ENCODE measurements around the gene PDZRN3.

The PDZRN3 gene

DNA sequence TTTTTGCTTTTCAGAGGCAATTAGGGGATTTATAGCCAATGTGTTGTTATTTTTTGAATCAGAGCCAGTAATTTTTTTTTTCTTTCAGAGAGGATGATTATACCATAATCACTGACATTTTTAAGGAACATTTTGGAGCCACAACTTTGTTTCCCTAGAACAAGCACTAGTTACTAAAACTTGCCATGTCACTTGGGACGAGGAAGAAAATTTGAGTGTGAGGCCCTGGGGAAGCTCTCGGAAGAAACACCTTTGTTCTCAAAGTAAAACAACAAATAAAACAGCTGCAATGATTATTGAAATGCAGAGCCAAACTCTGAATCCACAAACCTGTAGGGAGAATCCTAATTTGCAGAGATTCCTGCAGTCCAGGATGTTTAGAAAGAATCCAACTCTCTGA lies 69.7 kb downstream of the PDZRN3 start:
- no peak for DNase-seq

DNA sequence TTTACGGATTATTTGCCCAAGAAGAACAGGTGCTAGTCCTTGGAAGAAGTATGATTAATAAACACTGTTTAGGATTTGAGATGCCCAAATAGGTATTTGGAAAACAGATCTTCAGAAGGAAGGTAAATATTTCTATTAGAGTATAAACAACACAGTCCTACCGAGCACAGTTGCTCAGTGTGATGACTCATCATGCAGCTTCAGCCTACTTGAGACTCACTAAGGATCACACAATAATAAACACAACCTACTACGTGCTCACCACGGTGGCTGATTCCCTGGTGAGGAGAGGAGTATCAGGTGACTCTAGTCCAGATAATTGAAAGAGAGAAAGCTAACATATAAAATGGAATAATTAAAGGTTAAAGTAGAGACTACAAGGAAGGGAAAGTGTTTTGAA lies 72.0 kb downstream of the PDZRN3 start:
- no peak for DNase-seq

DNA sequence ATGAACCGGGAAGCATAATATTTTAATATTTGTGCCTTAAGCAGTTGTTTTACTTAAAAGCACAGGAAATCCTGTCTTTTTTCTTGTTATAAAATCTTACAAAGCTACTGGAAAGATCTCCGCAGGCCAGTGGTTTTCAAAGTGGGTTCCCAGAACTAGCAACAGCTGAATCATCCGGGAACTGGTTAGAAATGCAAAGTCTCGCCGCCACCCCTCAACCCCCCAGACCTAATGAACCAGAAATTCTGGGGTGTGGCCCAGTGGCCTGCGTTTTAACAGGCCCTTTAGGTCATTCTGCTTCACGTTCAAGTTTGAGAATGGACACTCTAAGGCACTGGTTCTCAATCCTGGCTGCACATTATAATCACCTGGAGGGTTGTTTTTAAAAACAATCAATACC lies 74.7 kb downstream of the PDZRN3 start:
- no peak for DNase-seq

DNA sequence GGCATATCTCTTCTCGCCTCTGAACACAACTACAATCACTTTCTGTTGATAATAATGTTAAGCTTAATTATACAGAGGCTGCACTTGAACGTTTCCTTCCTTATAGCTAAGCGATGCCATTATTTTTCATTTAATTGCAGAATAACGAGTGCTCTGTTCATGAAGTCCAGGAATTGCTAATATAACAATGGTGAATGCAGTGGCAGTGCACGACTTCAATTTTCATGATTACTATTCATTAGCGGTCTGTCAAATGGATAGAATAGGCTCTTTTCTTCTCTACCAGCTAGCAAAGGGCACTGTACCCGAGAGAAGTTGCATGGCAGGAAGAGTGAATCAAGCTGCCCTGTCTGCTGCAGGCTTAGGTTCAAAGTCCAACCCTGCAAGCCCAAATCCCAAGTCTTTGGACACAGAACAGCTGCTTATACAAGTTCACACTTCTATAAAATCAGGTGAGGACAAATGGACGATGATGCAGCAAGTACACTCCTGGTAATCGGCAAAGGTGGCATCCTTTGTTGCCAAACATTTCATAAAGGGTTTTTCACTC lies 75.6 kb downstream of the PDZRN3 start:
- DNase-seq: no peak

DNA sequence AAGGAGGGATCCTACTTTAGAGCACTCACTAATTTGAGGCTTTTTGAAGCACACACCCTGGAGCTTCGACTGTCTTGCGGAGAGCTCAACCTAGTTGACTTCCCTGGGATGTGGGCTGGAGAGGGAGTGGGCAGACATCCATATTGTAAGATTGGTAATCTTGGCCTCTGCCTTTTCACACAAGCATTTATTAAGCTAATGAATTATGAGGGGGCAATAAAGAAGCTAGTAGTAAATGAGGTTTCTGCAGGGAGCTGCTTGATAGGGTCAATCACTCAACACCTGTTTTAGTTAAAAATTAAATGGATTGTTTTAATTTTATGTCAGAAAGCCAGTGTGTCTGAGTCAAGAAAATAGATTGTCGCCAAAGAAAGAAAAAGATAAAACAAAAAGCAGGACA lies 76.3 kb downstream of the PDZRN3 start:
- DNase-seq: no peak

DNA sequence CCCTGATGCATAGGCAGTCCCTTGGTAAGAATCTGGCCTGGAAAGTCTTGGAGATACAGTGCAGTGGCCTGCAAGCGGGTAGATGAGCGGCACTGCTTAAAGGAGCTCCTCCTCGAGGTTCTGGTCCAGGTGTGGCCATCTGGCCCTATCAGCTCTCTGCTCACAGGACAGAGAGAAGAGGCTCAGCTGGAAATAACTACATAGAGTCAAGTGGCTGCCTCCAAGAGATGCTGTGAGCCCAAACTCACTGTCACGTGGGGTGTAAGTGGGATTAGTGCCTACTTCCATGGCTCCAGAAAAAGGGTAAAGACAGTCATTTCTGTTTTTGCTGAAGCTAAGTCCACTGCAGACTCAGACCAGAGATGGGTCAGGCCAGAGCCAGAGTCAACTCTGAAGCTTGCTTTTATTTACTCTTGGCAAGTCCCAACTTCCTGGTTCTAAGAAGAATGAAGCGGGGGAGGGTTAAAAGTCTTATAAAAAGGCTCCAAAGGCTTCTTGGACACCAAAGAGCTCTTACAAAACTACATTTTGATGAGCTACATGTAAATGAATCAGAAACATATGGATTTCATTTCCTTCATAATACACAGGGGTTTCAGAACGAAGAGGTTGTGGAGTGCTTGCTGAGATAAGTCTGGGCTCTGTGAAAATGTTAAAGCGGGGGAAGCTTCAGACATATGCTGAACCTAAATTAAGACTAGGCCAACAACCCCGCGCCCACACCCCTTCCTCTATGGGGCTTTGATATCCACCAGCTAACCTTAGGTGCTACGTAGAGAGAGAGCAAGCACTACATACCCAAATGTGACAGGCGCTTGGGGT lies 77.1 kb downstream of the PDZRN3 start:
- DNase-seq: no peak

DNA sequence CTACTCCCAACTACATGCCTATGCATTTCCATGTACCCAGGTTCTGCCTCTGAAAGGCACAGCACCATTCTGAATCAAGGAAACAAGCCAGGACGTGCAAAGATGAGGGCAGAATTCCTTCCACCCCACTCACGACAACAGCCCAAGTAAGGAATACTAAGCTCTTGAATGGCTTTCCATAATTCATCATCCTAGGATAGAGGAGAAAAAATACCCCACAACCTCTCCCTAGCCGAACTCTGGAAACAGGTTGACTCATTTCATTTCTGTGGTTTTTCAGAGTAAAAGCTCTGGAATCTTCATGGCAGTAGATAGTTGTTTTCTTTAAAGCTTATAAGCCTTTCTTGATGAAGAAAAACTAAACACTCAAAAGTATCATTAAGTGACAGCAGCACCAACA lies 77.8 kb downstream of the PDZRN3 start:
- no peak for DNase-seq

DNA sequence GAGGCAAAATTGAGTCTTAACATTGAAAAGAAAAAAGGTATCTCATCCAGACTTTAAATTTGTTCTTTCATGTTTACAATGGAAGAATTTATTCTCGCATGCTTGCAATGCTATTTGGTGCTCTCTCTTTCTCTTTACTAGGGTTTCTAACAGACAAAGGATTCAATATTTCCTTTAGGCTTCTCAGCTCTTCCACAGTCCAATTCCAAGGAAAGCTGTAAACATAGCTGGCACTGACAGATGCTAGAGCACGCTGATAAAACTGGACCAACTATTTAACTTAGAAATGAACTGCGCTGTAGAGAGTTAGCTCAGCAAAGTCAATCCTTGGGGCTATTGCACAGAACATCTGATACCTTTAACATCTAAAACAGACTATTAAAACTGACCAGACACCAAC lies 81.3 kb downstream of the PDZRN3 start:
- DNase-seq: no peak

DNA sequence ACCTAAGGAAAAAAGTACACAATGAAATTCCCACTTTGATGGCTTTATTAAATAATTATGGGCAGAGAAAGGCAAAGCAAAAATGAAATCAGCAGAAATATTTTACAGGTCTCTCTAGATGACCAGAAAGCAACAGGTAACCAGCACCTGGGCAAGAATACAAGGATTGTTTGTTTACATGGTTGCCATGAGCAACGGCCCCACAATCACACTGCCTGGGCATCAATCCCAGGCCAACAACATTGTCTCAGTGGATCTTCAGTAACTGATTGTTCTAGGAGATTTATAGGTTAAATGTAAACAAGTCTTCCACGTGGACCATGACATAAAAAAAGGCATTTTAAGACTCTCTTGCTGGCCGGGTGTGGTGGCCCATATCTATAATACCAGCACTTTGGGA lies 82.6 kb downstream of the PDZRN3 start:
- DNase-seq: no peak

DNA sequence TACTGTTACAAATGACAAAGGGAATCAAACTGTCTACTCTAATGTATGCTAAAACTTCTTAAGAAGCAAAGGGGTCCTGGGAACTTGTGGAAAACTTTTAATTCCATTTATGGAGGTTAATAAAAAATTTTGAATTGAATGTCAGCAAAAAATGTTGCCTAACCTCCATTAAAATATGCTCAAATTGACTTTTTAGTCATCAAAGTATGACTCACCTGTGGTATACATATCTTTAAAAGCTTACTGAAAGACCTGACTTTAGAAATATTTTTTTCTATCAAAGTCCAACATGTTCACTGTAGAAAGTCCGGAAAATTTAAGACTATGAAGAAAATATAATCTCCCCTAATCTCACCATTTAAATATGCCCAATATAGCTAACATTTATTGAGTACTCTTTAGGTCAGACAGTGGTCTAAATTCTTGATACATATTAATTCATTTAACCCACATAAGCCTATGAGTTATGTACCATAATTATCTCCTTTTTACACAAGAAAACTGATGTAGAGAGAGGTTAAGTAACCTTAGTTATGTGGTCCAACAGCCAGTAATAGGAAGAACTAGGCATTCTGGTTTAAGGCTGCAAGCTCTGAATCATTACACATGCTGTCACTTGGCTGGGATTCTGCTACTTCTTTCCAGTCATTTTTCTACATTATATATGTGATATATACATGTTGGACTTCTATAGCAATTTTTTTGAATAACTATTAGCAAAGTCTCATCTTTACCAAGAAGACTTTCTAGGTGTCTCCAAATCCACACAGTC lies 83.6 kb downstream of the PDZRN3 start:
- DNase-seq: no peak

DNA sequence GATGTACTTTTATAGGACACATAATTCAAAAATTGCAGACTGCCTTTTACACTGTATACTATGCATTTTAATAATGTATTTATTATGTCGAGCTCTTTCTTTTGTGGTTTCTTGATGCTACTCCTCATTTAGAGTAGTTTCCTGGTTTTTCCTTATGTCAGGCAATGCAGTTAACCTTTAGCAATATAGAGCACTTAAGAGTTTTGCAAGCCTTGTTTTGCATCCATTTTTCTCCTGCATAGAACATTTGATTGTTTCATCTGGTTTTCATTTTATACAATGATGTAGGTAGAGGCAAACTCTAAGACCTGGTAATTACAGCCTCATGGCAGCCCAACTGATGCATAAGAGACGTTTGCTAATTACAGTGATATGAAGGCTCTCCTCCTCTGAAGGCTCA lies 86.3 kb downstream of the PDZRN3 start:
- DNase-seq: no peak

DNA sequence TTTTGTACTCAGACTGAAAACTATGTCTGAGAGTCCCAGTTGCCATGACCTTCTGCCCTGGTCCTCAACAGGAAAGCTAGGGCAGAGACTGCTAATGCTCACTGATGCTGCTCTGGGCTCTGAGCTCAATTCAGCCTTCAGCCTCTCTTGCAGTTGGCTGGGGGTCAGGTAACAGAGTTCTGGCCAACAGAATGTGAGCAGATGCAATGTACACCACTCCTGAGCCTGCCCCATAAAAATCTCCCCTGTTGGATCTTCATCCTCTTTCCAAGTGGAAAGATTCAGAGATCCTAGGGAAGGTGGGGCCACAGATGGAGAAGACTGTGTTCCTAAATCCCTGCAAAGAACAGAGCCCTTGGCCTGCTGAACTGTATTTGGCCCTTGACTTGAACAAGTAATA lies 87.8 kb downstream of the PDZRN3 start:
- no peak for DNase-seq

DNA sequence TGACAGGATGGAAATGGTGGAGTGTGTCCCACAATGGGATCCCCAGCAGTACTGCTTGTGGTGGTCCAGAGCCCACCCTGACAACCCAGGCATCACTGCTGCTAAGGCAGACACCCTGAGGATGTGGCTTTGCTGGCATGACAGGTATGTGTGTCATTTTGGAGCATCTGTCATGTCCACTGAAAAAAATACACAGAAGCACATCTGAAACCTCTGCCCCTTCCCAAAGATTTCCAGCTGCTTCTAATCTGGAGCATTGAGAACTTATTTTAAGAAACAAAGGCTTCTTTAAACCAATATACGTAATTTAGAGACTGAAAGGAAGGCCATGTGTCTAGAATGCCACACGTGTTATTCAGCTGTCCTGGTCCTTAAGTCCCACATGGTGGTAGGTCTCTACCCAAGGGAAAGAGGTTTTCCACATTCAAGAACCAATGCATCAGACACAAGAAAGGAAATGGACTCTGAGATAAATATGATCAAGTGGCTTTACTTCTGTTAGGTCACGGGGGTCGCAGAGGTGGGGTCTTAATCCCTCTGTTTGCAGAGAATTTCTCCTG lies 88.3 kb downstream of the PDZRN3 start:
- DNase-seq: no peak

DNA sequence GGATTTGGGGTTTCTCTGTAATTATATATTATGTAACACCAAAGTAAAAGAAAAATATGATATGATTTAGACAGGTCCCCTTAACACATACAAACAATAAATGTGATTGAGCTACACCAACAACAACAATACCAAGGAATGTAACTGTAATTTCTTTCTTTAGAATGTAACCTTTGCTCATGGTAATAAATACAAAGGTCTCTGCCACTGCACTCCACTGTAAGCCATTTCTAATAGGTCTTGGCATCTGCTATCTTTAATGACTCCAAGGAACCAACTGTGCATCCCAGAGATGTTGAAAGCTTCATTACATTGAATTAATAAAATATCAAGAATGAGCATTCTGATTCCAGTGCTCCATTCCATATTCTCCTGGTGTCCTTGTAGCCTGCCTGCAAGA lies 88.8 kb downstream of the PDZRN3 start:
- no peak for DNase-seq

DNA sequence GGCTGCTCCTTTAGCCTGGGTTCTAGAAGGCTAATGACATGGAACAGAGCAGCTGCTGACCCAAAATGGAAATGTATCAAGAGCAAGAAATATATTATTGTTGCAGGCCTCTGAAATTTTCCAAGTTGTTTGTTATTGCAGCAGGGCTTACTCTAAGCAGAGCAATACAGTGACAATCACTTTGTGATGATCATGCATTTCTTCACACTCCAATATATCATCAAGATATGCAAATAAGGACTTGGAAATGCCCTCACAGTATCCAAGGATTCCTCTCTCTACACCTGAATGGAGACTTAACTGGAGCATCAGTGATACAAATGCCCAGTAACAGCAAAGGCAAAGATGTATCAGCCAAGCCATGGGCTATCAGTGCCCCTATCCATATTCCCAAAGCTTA lies 89.6 kb downstream of the PDZRN3 start:
- no peak for DNase-seq

DNA sequence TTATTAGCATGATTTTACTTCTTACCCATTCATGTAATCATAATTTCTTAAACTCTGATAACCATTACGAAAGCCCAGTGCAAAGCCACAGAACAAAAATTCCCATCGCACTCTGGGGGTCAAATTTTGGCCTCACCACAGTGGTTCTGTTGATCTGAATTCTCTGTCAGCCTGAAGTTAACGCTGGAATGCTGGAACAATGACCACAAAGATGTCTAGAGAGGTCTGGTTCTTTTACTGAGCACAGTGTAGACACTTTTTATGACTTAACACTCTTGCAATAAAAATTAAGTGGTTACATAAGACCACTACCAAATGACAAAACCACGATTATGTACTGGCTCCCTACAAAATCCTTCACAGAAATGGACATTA lies 94.7 kb downstream of the PDZRN3 start:
- no peak for DNase-seq

DNA sequence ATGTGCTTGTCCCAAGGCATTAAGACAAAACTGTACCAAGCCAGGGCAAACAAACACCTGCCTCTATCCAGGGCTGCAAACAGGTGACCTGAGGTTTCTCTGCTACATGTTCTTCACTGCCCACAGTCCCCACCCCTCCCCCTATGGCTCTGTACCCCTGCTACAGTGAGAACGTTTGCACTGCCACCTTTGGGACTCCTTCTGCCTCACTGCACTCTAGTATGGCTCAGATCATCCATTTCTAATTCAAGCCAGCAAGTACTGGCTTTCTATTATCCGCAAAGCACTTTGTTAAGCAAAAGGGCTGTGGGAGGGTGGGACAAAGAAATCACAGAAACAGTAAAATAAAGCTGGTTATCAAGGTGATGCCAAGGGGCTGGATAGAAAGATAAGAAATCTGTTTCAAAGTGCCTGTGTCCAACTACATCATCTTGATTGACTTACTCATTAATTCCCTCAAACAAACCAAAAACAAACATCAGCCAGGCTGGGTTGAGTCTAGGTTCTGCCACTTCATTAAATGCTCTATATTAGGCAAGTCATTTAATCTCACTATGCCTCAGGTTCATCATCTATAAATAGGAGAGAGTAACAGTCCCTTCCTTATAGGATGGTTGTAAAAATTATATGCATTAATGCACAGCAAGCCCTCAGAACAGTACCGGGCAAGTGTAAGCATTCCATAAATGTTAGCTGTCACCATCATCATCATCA lies 95.3 kb downstream of the PDZRN3 start:
- DNase-seq: no peak

DNA sequence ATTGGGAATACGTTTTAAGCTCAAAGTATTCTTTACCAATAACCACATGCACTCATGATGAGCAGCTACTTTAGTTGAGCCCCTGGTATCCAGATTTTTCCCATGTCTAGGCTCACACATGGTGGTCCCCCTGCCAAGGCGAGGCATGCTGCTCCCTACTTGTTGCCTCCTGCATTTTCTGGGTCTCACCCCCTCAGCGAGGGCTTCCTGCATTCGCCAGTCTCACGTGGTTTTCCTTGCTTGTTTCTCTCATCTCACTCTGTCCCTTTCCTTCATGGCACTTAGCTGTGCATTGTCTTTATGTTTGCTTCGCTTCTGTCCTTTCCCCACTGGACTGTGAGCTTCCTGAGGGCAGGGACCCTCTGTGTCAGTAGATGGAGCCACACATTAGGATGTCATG lies 99.2 kb downstream of the PDZRN3 start:
- no peak for DNase-seq

DNA sequence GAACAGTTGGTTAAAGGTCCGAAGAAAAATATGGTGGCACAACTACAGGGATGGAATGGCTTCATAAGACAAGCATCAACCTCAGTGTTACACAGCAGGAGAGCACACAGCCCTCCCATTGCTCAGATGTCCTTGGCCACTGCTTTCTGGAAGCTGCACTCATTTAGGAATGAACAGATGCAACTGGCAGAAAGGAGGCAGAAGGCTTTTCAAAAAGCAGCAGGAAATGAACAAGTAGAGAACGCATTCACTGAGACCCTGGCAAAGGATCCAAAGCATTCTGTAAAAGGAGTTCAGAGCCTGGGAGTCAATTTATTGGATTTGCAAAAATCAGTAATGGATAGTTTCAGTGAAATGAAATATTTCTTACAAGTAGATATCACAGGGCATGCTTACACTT lies 101.1 kb downstream of the PDZRN3 start:
- DNase-seq: no peak

DNA sequence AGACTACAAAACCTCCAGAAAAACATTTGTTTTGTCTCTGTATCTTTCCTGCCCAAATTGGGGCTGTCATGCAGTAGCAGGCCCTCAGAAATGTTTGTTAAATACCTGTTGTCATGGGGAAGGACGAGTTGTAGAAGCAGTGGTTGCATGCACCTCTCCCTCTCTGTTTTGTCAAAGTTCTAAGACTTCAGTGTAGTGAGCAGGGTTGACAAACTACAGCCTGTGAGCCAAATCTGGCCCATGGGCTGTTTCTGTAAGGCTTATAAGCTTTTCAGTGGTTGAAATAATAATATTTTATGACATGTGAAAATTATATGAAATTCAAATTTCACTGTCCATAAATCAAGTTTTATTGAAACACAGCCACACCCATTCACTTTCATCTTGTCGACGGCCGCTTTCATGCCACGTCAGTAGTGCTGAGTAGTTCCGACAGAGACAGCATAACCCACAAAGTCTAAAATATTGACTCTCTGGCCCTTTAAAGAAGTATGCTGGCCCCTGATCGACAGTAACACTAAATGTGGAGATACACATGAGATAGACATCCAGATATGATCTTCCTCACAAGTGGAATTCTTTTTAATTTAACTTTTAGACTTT lies 102.9 kb downstream of the PDZRN3 start:
- no peak for DNase-seq

DNA sequence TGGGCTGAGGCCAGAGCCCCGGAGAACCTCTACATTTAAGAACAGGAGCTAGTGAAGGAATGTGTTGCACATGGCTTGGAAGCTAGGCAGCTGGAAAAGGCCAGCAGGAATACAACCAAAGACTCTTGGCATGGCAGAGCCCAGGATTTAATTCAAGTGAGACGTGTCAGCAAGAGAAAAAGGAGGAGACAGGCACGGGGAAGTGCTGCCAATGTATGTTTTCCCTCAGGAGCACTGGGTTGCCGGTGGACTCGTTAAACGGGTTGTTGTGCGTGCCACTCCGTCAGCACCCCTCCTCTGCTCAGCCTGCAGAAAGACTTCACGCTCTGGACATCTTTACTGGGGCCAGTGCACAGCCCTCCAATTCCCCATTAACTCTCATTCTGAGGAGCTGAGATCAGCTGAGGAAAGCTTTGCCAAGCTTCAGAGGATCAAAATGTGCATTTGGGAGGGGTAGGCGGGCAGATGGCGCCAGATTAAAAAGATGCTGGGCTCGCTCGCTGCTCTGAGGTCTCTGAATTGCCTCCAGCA lies 103.7 kb downstream of the PDZRN3 start:
- no peak for DNase-seq

DNA sequence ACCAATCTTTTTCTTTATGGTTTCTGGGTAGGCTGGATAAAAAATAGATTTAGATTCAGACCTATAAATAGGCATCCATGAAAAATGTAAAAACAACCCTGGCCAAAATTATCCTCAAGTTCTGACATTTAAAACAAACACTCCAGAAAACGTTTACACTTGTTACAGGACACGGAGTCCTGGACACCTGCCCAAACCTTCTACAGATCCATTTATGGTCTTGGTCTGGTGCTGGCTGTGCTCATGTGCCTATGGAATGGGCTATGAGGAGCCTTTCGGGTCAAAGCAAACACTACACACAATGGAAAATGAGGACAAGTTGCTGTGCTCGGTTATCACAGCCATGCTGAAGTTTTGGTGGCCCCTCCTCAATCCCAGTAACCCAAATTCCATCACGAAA lies 108.1 kb downstream of the PDZRN3 start:
- DNase-seq: no peak

DNA sequence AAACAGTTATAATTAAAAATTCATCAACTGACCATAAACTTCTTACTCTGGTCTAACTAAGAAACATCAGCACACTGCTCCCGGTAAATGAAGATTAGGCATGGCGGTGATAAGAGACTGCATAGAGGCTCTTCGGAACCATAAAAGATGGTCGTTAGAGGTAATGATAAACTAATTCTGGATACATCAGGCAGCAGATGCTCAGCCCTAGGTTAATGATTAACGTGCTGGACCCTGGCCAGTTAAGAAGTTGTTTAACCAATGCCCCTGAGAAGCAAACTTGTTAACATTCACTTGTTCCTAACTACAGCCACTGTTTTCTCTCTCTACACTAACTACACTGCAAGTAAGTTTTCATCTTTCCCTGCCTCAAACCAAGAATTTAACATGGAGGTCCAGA lies 111.5 kb downstream of the PDZRN3 start:
- no peak for DNase-seq

All from CD4-positive, alpha-beta T cell treated with Interleukin-4 for 1 hour (primary cell).